ENCODE measurements around the gene SYK.
"Not testable (repeated sequence)": the region's sequence is repeated elsewhere in the genome, so short reads cannot be mapped to it uniquely, and the experiment has no call there.

Gene SYK

GRCh38 chr9:90799271-90799852 is 2.3 kb upstream of the SYK start:
- DNase-seq: peak; percentile 35

- peak; percentile 37 for DNase-seq
Measured at GRCh38 chr9:90801973-90802322, 329 bp downstream of the SYK start.

GRCh38 chr9:90802386-90802985 is 867 bp downstream of the SYK start:
- peak; percentile 39 for DNase-seq

GRCh38 chr9:90803860-90804593 is 2.4 kb downstream of the SYK start:
- peak; percentile 53 for DNase-seq

- peak; percentile 49 for DNase-seq
Measured at GRCh38 chr9:90805006-90805996, 3.7 kb downstream of the SYK start.

GRCh38 chr9:90807006-90807405 is 5.4 kb downstream of the SYK start:
- DNase-seq: no peak

GRCh38 chr9:90808398-90808797 is 6.8 kb downstream of the SYK start:
- no peak for DNase-seq

- DNase-seq: peak; percentile 67
Measured at GRCh38 chr9:90808890-90809685, 7.5 kb downstream of the SYK start.

GRCh38 chr9:90810691-90811090 is 9.1 kb downstream of the SYK start:
- DNase-seq: peak; percentile 38

- no peak for DNase-seq
Measured at GRCh38 chr9:90813046-90813445, 11.4 kb downstream of the SYK start.

- no peak for DNase-seq
Measured at GRCh38 chr9:90813523-90813922, 11.9 kb downstream of the SYK start.

GRCh38 chr9:90814355-90814754 is 12.7 kb downstream of the SYK start:
- DNase-seq: no peak

- peak; percentile 87 for DNase-seq
Measured at GRCh38 chr9:90815183-90815943, 13.7 kb downstream of the SYK start.

GRCh38 chr9:90815944-90816357 is 14.3 kb downstream of the SYK start:
- DNase-seq: no peak

- DNase-seq: no peak
Measured at GRCh38 chr9:90816690-90817089, 15.1 kb downstream of the SYK start.

- DNase-seq: no peak
Measured at GRCh38 chr9:90818279-90818678, 16.7 kb downstream of the SYK start.

GRCh38 chr9:90820406-90820805 is 18.8 kb downstream of the SYK start:
- not testable (repeated sequence) for DNase-seq

GRCh38 chr9:90821236-90821635 is 19.6 kb downstream of the SYK start:
- not testable (repeated sequence) for DNase-seq

GRCh38 chr9:90821697-90822096 is 20.1 kb downstream of the SYK start:
- no peak for DNase-seq

GRCh38 chr9:90822866-90823265 is 21.2 kb downstream of the SYK start:
- no peak for DNase-seq

- no peak for DNase-seq
Measured at GRCh38 chr9:90825586-90825985, 24.0 kb downstream of the SYK start.

Data from hematopoietic multipotent progenitor cell treated with erythropoietin and hydrocortisone succinate and interleukin-3 and kit ligand, for 6 days (in vitro differentiated cells).